Loucy (cell line): ENCODE results near the gene PAN3.
A peak's percentile ranks its signal among the peaks of the same experiment; 100 is the strongest.

ENCODE experiments used
- H2AFZ ChIP-seq: fragments of 200-600 bp; sonication (generic); 2 replicates; pipeline ENCODE4 v1.6.0; 2016; ENCODE audit warnings: antibody characterized with exemption, mild to moderate bottlenecking, low read length, moderate library complexity
- H3F3A ChIP-seq: fragments of 200-600 bp; 2 replicates; pipeline ENCODE4 v1.6.0; 2016; ENCODE audit warnings: antibody characterized with exemption, low read depth, mild to moderate bottlenecking
- H3K27me3 ChIP-seq: fragments of 200-600 bp; sonication (generic); 2 replicates; pipeline ENCODE4 v1.6.1; 2014; ENCODE audit warnings: low read length, mild to moderate bottlenecking; ENCODE audit not compliant: insufficient read depth, poor library complexity, severe bottlenecking
- H3K36me3 ChIP-seq: fragments of 200-600 bp; sonication (generic); 2 replicates; pipeline ENCODE4 v1.6.1; 2016; ENCODE audit warnings: low read length; ENCODE audit not compliant: insufficient read depth
- H3K4me1 ChIP-seq: fragments of 200-600 bp; sonication (generic); 2 replicates; pipeline ENCODE4 v1.5.1; 2014; ENCODE audit warnings: low read length, mild to moderate bottlenecking; ENCODE audit not compliant: insufficient read depth, poor library complexity, severe bottlenecking
- H3K4me2 ChIP-seq: fragments of 200-600 bp; sonication (generic); 2 replicates; pipeline ENCODE4 v1.6.0; 2014; ENCODE audit warnings: antibody characterized with exemption, low read length, low read depth, mild to moderate bottlenecking; ENCODE audit not compliant: poor library complexity, severe bottlenecking
- H3K4me3 ChIP-seq: fragments of 200-600 bp; sonication (generic); 2 replicates; pipeline ENCODE4 v1.5.1; 2014; ENCODE audit warnings: low read length, mild to moderate bottlenecking, mixed read lengths; ENCODE audit not compliant: poor library complexity, severe bottlenecking
- H3K79me2 ChIP-seq: fragments of 200-600 bp; sonication (generic); 2 replicates; pipeline ENCODE4 v1.6.1; 2014; ENCODE audit warnings: low read length; ENCODE audit not compliant: insufficient read depth
- H3K9ac ChIP-seq: fragments of 200-600 bp; sonication (generic); 2 replicates; pipeline ENCODE4 v1.6.0; 2014; ENCODE audit warnings: mild to moderate bottlenecking, low read depth, low read length, moderate library complexity; ENCODE audit not compliant: poor library complexity, severe bottlenecking
- H3K9me2 ChIP-seq: fragments of 200-600 bp; sonication (generic); replicated peaks from 2 replicates; pipeline ENCODE4 v1.6.1; 2016; ENCODE audit warnings: low read depth, low read length, mixed read lengths
- H3K9me3 ChIP-seq: fragments of 200-600 bp; sonication (generic); 2 replicates; pipeline ENCODE4 v1.6.1; 2014; ENCODE audit warnings: mild to moderate bottlenecking, antibody characterized with exemption, low read length, low read depth; ENCODE audit not compliant: insufficient read depth
- H4K20me1 ChIP-seq: fragments of 200-600 bp; sonication (generic); 2 replicates; pipeline ENCODE4 v1.6.0; 2014; ENCODE audit warnings: antibody characterized with exemption, low read length, mild to moderate bottlenecking; ENCODE audit not compliant: insufficient read depth, poor library complexity, severe bottlenecking
- EZH2phosphoT487 ChIP-seq: fragments of 200-600 bp; IDR thresholded peaks from 2 replicates; pipeline ENCODE4 v1.6.1; 2018; ENCODE audit warnings: antibody characterized with exemption, mild to moderate bottlenecking, moderate library complexity, borderline replicate concordance
- TF ChIP-seq, protein P1 (sequence below): fragments of 200-600 bp; sonication (generic); conservative IDR thresholded peaks from 2 replicates; pipeline ENCODE4 v1.5.1; 2014; ENCODE audit warnings: mild to moderate bottlenecking, antibody characterized with exemption, low read length

The PAN3 gene

GRCh38 chr13:28297341-28297740, 159.0 kb downstream of the PAN3 start:
- no peaks in the 10 kb centered on the region for H3K27me3 ChIP-seq
- peaks cover 29% of the 10 kb centered on the region; the same call in 1 of the 2 replicates for H3K36me3 ChIP-seq
- TF ChIP-seq, protein P1, sequence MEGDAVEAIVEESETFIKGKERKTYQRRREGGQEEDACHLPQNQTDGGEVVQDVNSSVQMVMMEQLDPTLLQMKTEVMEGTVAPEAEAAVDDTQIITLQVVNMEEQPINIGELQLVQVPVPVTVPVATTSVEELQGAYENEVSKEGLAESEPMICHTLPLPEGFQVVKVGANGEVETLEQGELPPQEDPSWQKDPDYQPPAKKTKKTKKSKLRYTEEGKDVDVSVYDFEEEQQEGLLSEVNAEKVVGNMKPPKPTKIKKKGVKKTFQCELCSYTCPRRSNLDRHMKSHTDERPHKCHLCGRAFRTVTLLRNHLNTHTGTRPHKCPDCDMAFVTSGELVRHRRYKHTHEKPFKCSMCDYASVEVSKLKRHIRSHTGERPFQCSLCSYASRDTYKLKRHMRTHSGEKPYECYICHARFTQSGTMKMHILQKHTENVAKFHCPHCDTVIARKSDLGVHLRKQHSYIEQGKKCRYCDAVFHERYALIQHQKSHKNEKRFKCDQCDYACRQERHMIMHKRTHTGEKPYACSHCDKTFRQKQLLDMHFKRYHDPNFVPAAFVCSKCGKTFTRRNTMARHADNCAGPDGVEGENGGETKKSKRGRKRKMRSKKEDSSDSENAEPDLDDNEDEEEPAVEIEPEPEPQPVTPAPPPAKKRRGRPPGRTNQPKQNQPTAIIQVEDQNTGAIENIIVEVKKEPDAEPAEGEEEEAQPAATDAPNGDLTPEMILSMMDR: no peak
- TF ChIP-seq EZH2phosphoT487: no peak
- no peaks in the 10 kb centered on the region for H3K9me2 ChIP-seq
- no peaks in the 10 kb centered on the region for H3K9me3 ChIP-seq
- H3K4me1 ChIP-seq: peaks cover 12% of the 10 kb centered on the region
- no peak overlapping the region for H3K9ac ChIP-seq
- no peaks in the 10 kb centered on the region for H3K79me2 ChIP-seq
- H4K20me1 ChIP-seq: no peaks in the 10 kb centered on the region
- H3K4me3 ChIP-seq: no peak overlapping the region
- no peak overlapping the region for H2AFZ ChIP-seq
- no peaks in the 10 kb centered on the region for H3F3A ChIP-seq
- no peak overlapping the region for H3K4me2 ChIP-seq

- Histone ChIP-seq H3K9me2 (no peaks in the 10 kb centered on the region), H4K20me1 (no peaks in the 10 kb centered on the region), H3K9ac (no peak overlapping the region), H3K79me2 (no peaks in the 10 kb centered on the region), H3K9me3 (no peaks in the 10 kb centered on the region), H3F3A (no peaks in the 10 kb centered on the region), H2AFZ (no peak overlapping the region), H3K4me1 (peaks cover 15% of the 10 kb centered on the region), H3K4me3 (no peak overlapping the region), H3K4me2 (no peak overlapping the region), H3K36me3 (peaks cover 3% of the 10 kb centered on the region; the same call in 1 of the 2 replicates), H3K27me3 (no peaks in the 10 kb centered on the region)
- no peak for TF ChIP-seq EZH2phosphoT487
Measured at GRCh38 chr13:28299916-28300315, 161.6 kb downstream of the PAN3 start.

DNA sequence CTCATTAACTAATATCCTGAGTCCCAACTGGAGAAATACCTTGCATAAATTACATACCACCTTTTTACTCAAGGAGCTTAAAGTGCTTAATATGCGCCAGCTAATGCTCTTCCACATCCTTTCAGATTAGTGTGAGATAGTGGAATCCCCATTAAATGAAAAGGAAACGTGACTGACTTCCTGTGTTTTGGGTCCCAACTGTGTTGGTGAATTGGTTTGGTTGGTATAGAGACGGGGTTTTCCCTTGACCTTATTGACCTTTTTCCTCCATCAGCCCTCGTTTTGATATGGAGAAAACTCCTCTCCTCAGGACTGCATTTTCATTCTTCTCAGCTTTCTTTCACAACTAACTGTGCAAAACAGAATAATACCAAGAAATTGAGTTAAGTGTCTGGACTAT, 163.5 kb downstream of the PAN3 start:
- Histone ChIP-seq H4K20me1 (no peaks in the 10 kb centered on the region), H3K9ac (no peak overlapping the region), H3K4me2 (peak overlapping the region; percentile 4), H2AFZ (no peak overlapping the region), H3K9me2 (no peaks in the 10 kb centered on the region), H3K4me1 (peaks cover 15% of the 10 kb centered on the region), H3K4me3 (no peak overlapping the region), H3K9me3 (no peaks in the 10 kb centered on the region), H3K27me3 (no peaks in the 10 kb centered on the region), H3F3A (no peaks in the 10 kb centered on the region), H3K79me2 (no peaks in the 10 kb centered on the region), H3K36me3 (peaks cover 9% of the 10 kb centered on the region; the same call in 1 of the 2 replicates)
- TF ChIP-seq EZH2phosphoT487: no peak
- TF ChIP-seq, protein P1: no peak

GRCh38 chr13:28306325-28306724, 168.0 kb downstream of the PAN3 start:
- Histone ChIP-seq H4K20me1 (no peaks in the 10 kb centered on the region), H3K4me3 (no peak overlapping the region), H3K27me3 (no peaks in the 10 kb centered on the region), H3K79me2 (no peaks in the 10 kb centered on the region), H3K9me3 (no peaks in the 10 kb centered on the region), H3F3A (no peaks in the 10 kb centered on the region), H3K4me1 (peaks cover 14% of the 10 kb centered on the region), H3K4me2 (no peak overlapping the region), H3K9me2 (no peaks in the 10 kb centered on the region), H2AFZ (no peak overlapping the region), H3K9ac (no peak overlapping the region), H3K36me3 (peaks cover 19% of the 10 kb centered on the region; the same call in 1 of the 2 replicates)
- TF ChIP-seq, protein P1: no peak
- TF ChIP-seq EZH2phosphoT487: no peak
